Measurements from ENCODE around the gene DHDDS. TPM values are rescaled to one million over a fixed set of nuclear protein-coding genes. Genes with fewer than 3 reads are reported as not detected.

Gene DHDDS
- total RNA-seq, 2 donors from 2014 or later = 38.6 to 59.4 TPM

- H3K4me3 ChIP-seq = no peak overlapping the region
- H3K36me3 ChIP-seq = peaks cover 36% of the 10 kb centered on the region
- peaks cover 23 to 32% of the 10 kb centered on the region in 2 donors for H3K4me1 ChIP-seq (ENCODE audit: control insufficient read depth in 1 of 2, low read depth in 2 of 2)
- DNase-seq (ENCODE audit: low spot score) (no peak), ATAC-seq (ENCODE audit: insufficient number of reproducible peaks, low FRiP score, low read depth) (no peak)
- H3K9me3 ChIP-seq = no peaks in the 10 kb centered on the region
- H3K27ac ChIP-seq = no peak overlapping the region
- TF ChIP-seq CTCF (IDR thresholded peaks at IDR 0.05) = no peak
- H3K27me3 ChIP-seq (replicated peaks; ENCODE audit: insufficient read depth) = no peaks in the 10 kb centered on the region
Observed at GRCh38 chr1:26474818-26475217, 42.7 kb downstream of the DHDDS start.

- peaks cover 17 to 26% of the 10 kb centered on the region in 2 donors for H3K4me1 ChIP-seq (ENCODE audit: control insufficient read depth in 1 of 2, low read depth in 2 of 2)
- peaks cover 36% of the 10 kb centered on the region for H3K36me3 ChIP-seq
- H3K9me3 ChIP-seq = no peaks in the 10 kb centered on the region
- ATAC-seq (ENCODE audit: insufficient number of reproducible peaks, low FRiP score, low read depth) = no peak
- TF ChIP-seq CTCF (IDR thresholded peaks at IDR 0.05) = no peak
- DNase-seq (ENCODE audit: low spot score) = no peak
- no peak overlapping the region for H3K27ac ChIP-seq
- H3K4me3 ChIP-seq = no peak overlapping the region
- H3K27me3 ChIP-seq (replicated peaks; ENCODE audit: insufficient read depth) = no peaks in the 10 kb centered on the region
Observed at GRCh38 chr1:26475989-26476388, 43.9 kb downstream of the DHDDS start.

DNA sequence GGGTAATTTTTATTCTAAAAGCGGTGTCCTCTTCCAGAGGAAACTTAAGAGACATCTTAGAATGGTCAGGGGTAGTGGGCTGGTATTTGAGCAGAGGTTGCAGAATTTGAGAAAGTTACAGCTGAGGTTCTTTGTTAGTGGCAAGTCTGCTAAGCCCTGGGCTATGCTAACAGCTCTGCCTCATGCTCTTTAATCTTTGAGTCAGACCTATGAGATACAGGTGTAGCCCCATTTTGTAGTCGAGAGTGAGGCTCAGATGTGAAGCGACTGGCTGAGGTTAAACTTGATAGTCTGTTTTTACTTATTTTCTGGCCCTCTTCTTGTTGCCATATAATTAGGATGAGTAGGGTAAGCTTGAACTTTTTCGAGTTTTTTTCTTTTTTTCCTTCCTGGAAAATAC lies 44.8 kb downstream of the DHDDS start:
- H3K36me3 ChIP-seq = peaks cover 36% of the 10 kb centered on the region
- H3K9me3 ChIP-seq = no peaks in the 10 kb centered on the region
- H3K27me3 ChIP-seq (replicated peaks; ENCODE audit: insufficient read depth) = no peaks in the 10 kb centered on the region
- no peak for ATAC-seq (ENCODE audit: insufficient number of reproducible peaks, low FRiP score, low read depth)
- no peak for DNase-seq (ENCODE audit: low spot score)
- TF ChIP-seq CTCF (IDR thresholded peaks at IDR 0.05) = no peak
- H3K4me3 ChIP-seq = no peak overlapping the region
- no peak overlapping the region for H3K27ac ChIP-seq
- H3K4me1 ChIP-seq (ENCODE audit: control insufficient read depth in 1 of 2, low read depth in 2 of 2) = peaks cover 11 to 17% of the 10 kb centered on the region in 2 donors

GRCh38 chr1:26477446-26478152 lies 45.5 kb downstream of the DHDDS start:
- no peak for DNase-seq (ENCODE audit: low spot score)
- no peak for TF ChIP-seq CTCF (IDR thresholded peaks at IDR 0.05)

GRCh38 chr1:26478159-26478558 lies 46.0 kb downstream of the DHDDS start:
- ATAC-seq (ENCODE audit: insufficient number of reproducible peaks, low FRiP score, low read depth) (no peak), DNase-seq (ENCODE audit: low spot score) (no peak)
- no peak for TF ChIP-seq CTCF (IDR thresholded peaks at IDR 0.05)
- Histone ChIP-seq H3K27me3 (replicated peaks; ENCODE audit: insufficient read depth) (no peaks in the 10 kb centered on the region), H3K27ac (no peak overlapping the region), H3K9me3 (no peaks in the 10 kb centered on the region), H3K4me1 (ENCODE audit: control insufficient read depth in 1 of 2, low read depth in 2 of 2) (peaks cover 11 to 17% of the 10 kb centered on the region in 2 donors), H3K4me3 (no peak overlapping the region), H3K36me3 (peaks cover 36% of the 10 kb centered on the region)

More at GRCh38 chr1:26477446-26478152, 45.5 kb downstream of the DHDDS start:
- peaks cover 36% of the 10 kb centered on the region for H3K36me3 ChIP-seq
- H3K9me3 ChIP-seq = no peaks in the 10 kb centered on the region
- ATAC-seq (ENCODE audit: insufficient number of reproducible peaks, low FRiP score, low read depth) = no peak
- H3K4me3 ChIP-seq = no peak overlapping the region
- no peaks in the 10 kb centered on the region for H3K27me3 ChIP-seq (replicated peaks; ENCODE audit: insufficient read depth)
- H3K27ac ChIP-seq = no peak overlapping the region
- H3K4me1 ChIP-seq (ENCODE audit: control insufficient read depth in 1 of 2, low read depth in 2 of 2) = peaks cover 11 to 17% of the 10 kb centered on the region in 2 donors
